ENCODE results near the gene MBD5. TPM values are rescaled to one million over a fixed set of nuclear protein-coding genes. Genes with fewer than 3 reads are reported as not detected.

Gene MBD5
- total and polyA plus RNA-seq, 12 donors: 5.6 to 61.7 (median 40.5) TPM

DNA sequence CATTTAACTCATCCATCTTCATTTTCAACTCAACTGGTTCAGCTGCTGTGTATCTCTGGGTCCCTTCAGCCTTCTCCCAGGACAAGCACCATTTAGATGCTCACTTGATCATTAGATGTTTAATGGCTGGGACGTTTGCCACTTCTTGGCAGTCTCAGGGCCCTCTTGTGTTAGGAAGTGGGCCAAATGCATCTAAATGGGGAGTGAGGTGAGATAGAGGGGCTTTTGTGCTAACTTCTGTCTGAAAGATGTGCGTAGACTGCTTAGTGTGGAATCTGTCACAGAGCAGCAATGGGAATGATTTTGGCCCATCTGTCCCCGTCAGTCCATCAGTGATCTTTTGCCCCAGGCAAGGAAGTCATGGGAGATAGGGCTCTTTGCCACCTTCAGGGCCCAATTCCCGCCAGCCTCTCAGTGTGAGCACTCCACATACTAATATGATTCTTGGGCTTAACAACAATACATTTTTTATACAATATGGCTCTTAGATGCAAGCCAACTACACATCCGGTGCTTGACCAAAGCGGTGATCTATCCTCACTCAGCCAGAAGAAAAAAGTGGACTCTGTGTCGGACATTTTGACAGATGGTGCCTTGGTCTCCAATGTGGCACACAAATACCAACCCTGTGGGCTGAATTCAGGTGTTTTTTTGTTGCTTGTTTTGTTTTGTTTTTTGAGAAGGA, 528.0 kb downstream of the MBD5 start:
- intact Hi-C loops (cut with DNase I): no loop called here
- Histone ChIP-seq H3K27me3 (no peaks in the 10 kb centered on the region), H3K9me3 (replicated peaks in 1 of 3) (no peaks in the 10 kb centered on the region), H3K4me3 (no peak overlapping the region), H3K27ac (no peak overlapping the region), H3K36me3 (replicated peaks in 1 of 2) (no peaks in the 10 kb centered on the region), H3K4me1 (replicated peaks in 1 of 2) (no peaks in the 10 kb centered on the region)
- no peak for TF ChIP-seq POLR2A (IDR thresholded peaks at IDR 0.05)
- TF ChIP-seq, protein P1, sequence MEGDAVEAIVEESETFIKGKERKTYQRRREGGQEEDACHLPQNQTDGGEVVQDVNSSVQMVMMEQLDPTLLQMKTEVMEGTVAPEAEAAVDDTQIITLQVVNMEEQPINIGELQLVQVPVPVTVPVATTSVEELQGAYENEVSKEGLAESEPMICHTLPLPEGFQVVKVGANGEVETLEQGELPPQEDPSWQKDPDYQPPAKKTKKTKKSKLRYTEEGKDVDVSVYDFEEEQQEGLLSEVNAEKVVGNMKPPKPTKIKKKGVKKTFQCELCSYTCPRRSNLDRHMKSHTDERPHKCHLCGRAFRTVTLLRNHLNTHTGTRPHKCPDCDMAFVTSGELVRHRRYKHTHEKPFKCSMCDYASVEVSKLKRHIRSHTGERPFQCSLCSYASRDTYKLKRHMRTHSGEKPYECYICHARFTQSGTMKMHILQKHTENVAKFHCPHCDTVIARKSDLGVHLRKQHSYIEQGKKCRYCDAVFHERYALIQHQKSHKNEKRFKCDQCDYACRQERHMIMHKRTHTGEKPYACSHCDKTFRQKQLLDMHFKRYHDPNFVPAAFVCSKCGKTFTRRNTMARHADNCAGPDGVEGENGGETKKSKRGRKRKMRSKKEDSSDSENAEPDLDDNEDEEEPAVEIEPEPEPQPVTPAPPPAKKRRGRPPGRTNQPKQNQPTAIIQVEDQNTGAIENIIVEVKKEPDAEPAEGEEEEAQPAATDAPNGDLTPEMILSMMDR (IDR thresholded peaks at IDR 0.05): no peak
- 88 to 91% (median 89%) methylated on average over 7 of the region's 7 CpGs for WGBS, 4 donors
- DNase-seq: no peak

DNA sequence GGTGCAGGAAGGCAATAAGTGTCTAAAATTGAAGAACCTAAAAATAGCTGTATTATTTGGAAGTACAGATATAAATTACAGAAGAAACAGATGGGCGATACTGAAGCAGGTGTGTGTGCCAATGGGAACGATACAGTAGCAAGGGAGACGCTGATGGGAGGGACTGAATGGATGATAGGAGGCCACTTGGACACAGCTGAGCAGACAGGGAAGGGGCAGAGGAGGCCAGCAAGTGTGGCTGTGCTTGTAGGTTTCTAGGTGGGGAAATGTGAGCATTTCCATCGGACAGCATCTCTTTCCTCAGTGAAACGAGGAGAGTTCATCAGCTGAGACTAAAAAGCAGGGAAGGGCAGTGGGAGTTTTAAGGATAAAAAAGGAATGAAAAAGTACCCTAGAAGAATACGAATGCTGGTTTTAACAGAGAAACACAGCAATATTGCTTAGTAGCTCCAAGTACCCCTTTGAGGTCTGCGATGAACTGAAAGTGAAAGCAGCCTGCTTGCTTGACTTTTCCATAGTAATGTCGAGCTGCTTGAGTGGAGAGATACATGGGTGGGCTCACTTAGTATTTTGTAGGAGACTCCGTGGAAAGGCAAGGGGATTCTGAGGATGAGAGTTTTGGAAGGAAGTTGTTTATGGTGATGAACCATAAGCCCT, 531.9 kb downstream of the MBD5 start:
- WGBS, 4 donors: 48 to 63% (median 56%) methylated on average over 9 of the region's 9 CpGs
- Histone ChIP-seq H3K36me3 (replicated peaks in 1 of 2) (no peaks in the 10 kb centered on the region), H3K4me1 (replicated peaks in 1 of 2) (no peaks in the 10 kb centered on the region), H3K27ac (no peak overlapping the region), H3K4me3 (peak overlapping the region in 1 of 4 donors; percentile 55), H3K9me3 (replicated peaks in 1 of 3) (no peaks in the 10 kb centered on the region), H3K27me3 (no peaks in the 10 kb centered on the region)
- TF ChIP-seq POLR2A (IDR thresholded peaks at IDR 0.05): no peak
- TF ChIP-seq, protein P1 (IDR thresholded peaks at IDR 0.05): no peak
- intact Hi-C loops (cut with DNase I): no loop called here
- DNase-seq: no peak

DNA sequence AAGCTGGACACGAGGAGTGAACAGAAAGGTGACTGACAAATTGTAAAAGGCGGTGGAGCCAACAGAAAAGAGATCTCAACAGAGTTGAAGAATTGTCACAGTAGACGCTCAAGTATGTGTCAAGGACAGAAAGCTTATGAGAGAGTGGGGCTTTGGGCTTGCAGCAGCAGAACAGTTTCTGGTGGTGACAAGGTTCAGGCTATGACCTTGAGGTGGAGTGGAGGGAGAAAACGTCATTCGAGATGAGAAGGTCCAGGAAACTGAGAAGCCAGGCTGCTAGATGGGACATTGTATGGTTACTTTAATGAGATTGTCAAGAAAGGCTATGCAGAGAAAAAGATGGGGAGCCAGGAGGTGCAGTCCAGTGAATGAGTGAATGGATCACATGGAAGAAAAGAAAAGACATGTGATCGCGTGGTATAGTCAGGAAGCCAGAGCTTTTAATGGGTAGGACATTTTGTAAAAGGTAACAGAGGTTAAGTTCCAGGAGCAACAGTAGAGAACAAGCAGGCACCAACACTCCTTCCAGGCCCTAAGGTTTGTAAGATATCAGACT, 532.5 kb downstream of the MBD5 start:
- Histone ChIP-seq H3K9me3 (replicated peaks in 1 of 3) (no peaks in the 10 kb centered on the region), H3K4me1 (replicated peaks in 1 of 2) (no peaks in the 10 kb centered on the region), H3K36me3 (replicated peaks in 1 of 2) (no peaks in the 10 kb centered on the region), H3K4me3 (peak overlapping the region in 1 of 4 donors; percentile 55), H3K27me3 (no peaks in the 10 kb centered on the region), H3K27ac (no peak overlapping the region)
- intact Hi-C loops (cut with DNase I): no loop called here
- no peak for DNase-seq
- 66 to 74% (median 72%) methylated on average over 7 of the region's 7 CpGs for WGBS, 4 donors
- TF ChIP-seq, protein P1 (IDR thresholded peaks at IDR 0.05): no peak
- no peak for TF ChIP-seq POLR2A (IDR thresholded peaks at IDR 0.05)

DNA sequence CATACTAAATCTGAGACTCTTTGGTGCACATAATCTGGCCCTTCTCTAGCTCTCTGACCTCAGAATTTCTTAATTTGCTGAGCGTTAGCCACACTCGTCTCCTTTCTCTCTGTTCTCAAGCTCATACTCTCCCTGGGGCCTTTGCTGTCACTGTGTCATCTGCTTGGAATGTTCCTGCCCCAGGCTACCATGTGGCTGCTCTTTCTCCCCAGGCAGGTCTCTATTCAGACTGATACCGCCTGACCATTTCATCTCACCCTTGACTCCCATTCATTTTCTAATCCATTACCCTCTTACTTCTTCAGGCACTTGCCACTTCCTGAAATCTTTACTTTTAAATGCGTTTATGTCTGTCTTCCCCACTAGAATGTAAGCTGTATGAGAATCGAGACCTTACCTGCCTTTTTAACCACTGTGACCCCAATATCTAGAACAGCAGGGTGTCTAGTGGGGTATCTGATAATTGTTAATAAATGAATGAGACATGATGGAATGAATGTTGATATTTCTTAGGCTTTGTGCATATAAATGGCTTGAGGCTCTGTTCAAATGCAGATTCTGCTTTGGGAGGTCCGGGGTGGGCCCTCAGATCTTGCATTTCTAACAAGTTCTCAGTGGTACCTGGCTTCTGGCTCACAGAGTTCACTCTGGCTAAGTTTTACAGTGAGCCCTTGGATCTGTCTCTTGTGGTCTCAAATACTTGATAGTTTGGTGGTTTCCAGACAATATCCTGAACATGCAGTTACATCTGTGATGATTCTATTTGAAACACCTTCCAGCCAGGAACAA, 533.8 kb downstream of the MBD5 start:
- 78 to 87% (median 82%) methylated on average over 6 of the region's 6 CpGs for WGBS, 4 donors
- no peak for TF ChIP-seq POLR2A (IDR thresholded peaks at IDR 0.05)
- TF ChIP-seq, protein P1 (IDR thresholded peaks at IDR 0.05): no peak
- H3K4me3 ChIP-seq: no peak overlapping the region
- no peak for DNase-seq
- no peaks in the 10 kb centered on the region for H3K4me1 ChIP-seq (replicated peaks in 1 of 2)
- no peak overlapping the region for H3K27ac ChIP-seq
- H3K36me3 ChIP-seq (replicated peaks in 1 of 2): no peaks in the 10 kb centered on the region
- intact Hi-C loops (cut with DNase I): no loop called here
- H3K9me3 ChIP-seq (replicated peaks in 1 of 3): no peaks in the 10 kb centered on the region
- H3K27me3 ChIP-seq: no peaks in the 10 kb centered on the region

All from adrenal gland (tissue), 12 donors.